Stimulated activated CD4-positive, alpha-beta T cell treated with anti-CD3 and anti-CD28 coated beads, Interleukin-1b, Interleukin-23, amount 100 ng/mL, for 1 hour (primary cell): ENCODE results near the gene FAM221A.
"Not testable (repeated sequence)": the region's sequence is repeated elsewhere in the genome, so short reads cannot be mapped to it uniquely, and the experiment has no call there.

Experiments
- DNase-seq, 2 donors: peaks; one replicate each; pipeline ENCODE4 v3.0.0-alpha.2; 2020; ENCODE audit warnings: low read depth in 2 of 2

The FAM221A gene

GRCh38 chr7:23679898-23680413, at the start of gene FAM221A:
FAM221A (plus strand) TSS chr7:23680199; CDS start chr7:23680219, 20 bp downstream.
- peak; percentile 51 to 61 for DNase-seq

- no peak for DNase-seq
These were observed 46.6 kb upstream of the FAM221A start for GRCh38 chr7:23633417-23633816.

GRCh38 chr7:23645822-23646221, 34.2 kb upstream of the FAM221A start:
- no peak for DNase-seq

GRCh38 chr7:23653942-23654341, 26.1 kb upstream of the FAM221A start:
- no peak for DNase-seq

- no peak for DNase-seq
These were observed 25.5 kb upstream of the FAM221A start for GRCh38 chr7:23654508-23654907.

- DNase-seq: no peak
These were observed 24.6 kb upstream of the FAM221A start for GRCh38 chr7:23655433-23655832.

- DNase-seq: no peak
These were observed 21.1 kb upstream of the FAM221A start for GRCh38 chr7:23658831-23659427.

- DNase-seq: no peak
These were observed 18.6 kb upstream of the FAM221A start for GRCh38 chr7:23661385-23661784.

- DNase-seq: no peak
These were observed 17.6 kb upstream of the FAM221A start for GRCh38 chr7:23662124-23662983.

GRCh38 chr7:23662984-23663313, 17.1 kb upstream of the FAM221A start:
- DNase-seq: no peak

- DNase-seq: no peak
These were observed 15.9 kb upstream of the FAM221A start for GRCh38 chr7:23664122-23664521.

GRCh38 chr7:23672033-23672432, 8.0 kb upstream of the FAM221A start:
- no peak for DNase-seq

GRCh38 chr7:23680414-23681405, 711 bp downstream of the FAM221A start:
- peak in 1 of 2 donors; percentile 12 for DNase-seq

- DNase-seq: not testable (repeated sequence)
These were observed 4.0 kb downstream of the FAM221A start for GRCh38 chr7:23684041-23684440.

- no peak for DNase-seq
These were observed 5.7 kb downstream of the FAM221A start for GRCh38 chr7:23685731-23686130.

- no peak for DNase-seq
These were observed 7.0 kb downstream of the FAM221A start for GRCh38 chr7:23687011-23687410.

- DNase-seq: no peak
These were observed 9.2 kb downstream of the FAM221A start for GRCh38 chr7:23689165-23689564.

GRCh38 chr7:23691320-23691719, 11.3 kb downstream of the FAM221A start:
- no peak for DNase-seq

- DNase-seq: no peak
These were observed 13.2 kb downstream of the FAM221A start for GRCh38 chr7:23693224-23693623.

- DNase-seq: peak in 1 of 2 donors; percentile 27
These were observed 17.0 kb downstream of the FAM221A start for GRCh38 chr7:23696916-23697441.

- DNase-seq: no peak
These were observed 18.8 kb downstream of the FAM221A start for GRCh38 chr7:23698822-23699221.

GRCh38 chr7:23700046-23700445, 20.0 kb downstream of the FAM221A start:
- no peak for DNase-seq
